ENCODE data around the gene AMTN.

Gene AMTN

GRCh38 chr4:70556856-70557255, 38.5 kb downstream of the AMTN start:
- Histone ChIP-seq H3K36me3 (ENCODE audit: control insufficient read depth, insufficient read depth, low read length) (no peaks in the 10 kb centered on the region), H3K27ac (ENCODE audit: insufficient read depth, low read depth, low read length, poor library complexity, severe bottlenecking) (no peak overlapping the region), H3K4me3 (ENCODE audit: insufficient read depth, low read depth, low read length) (no peak overlapping the region), H3K4me1 (ENCODE audit: control insufficient read depth, insufficient read depth, low read length) (no peaks in the 10 kb centered on the region), H3K27me3 (ENCODE audit: control insufficient read depth, insufficient read depth, low read length, poor library complexity, severe bottlenecking) (no peaks in the 10 kb centered on the region), H3K9me3 (ENCODE audit: control insufficient read depth, low read length) (no peaks in the 10 kb centered on the region)
- WGBS, 2 experiments, result 63% methylated on average over 1 of the region's 1 CpG; no CpG with 5 or more reads in 1 of the 2 experiments

GRCh38 chr4:70559211-70559830, 41.0 kb downstream of the AMTN start:
- Histone ChIP-seq H3K4me3 (ENCODE audit: insufficient read depth, low read depth, low read length) (no peak overlapping the region), H3K4me1 (ENCODE audit: control insufficient read depth, insufficient read depth, low read length) (no peaks in the 10 kb centered on the region), H3K9me3 (ENCODE audit: control insufficient read depth, low read length) (no peaks in the 10 kb centered on the region), H3K27me3 (ENCODE audit: control insufficient read depth, insufficient read depth, low read length, poor library complexity, severe bottlenecking) (no peaks in the 10 kb centered on the region), H3K27ac (ENCODE audit: insufficient read depth, low read depth, low read length, poor library complexity, severe bottlenecking) (no peak overlapping the region), H3K36me3 (ENCODE audit: control insufficient read depth, insufficient read depth, low read length) (no peaks in the 10 kb centered on the region)
- 27 to 38% methylated on average over 2 of the region's 2 CpGs for WGBS, 2 experiments

- Histone ChIP-seq H3K9me3 (ENCODE audit: control insufficient read depth, low read length) (no peaks in the 10 kb centered on the region), H3K4me1 (ENCODE audit: control insufficient read depth, insufficient read depth, low read length) (no peaks in the 10 kb centered on the region), H3K27me3 (ENCODE audit: control insufficient read depth, insufficient read depth, low read length, poor library complexity, severe bottlenecking) (no peaks in the 10 kb centered on the region), H3K4me3 (ENCODE audit: insufficient read depth, low read depth, low read length) (no peak overlapping the region), H3K36me3 (ENCODE audit: control insufficient read depth, insufficient read depth, low read length) (no peaks in the 10 kb centered on the region), H3K27ac (ENCODE audit: insufficient read depth, low read depth, low read length, poor library complexity, severe bottlenecking) (no peak overlapping the region)
- WGBS, 2 experiments, result 94 to 97% methylated on average over 1 of the region's 1 CpG
Measured at GRCh38 chr4:70559924-70560323, 41.6 kb downstream of the AMTN start.

- no peaks in the 10 kb centered on the region for H3K4me1 ChIP-seq (ENCODE audit: control insufficient read depth, insufficient read depth, low read length)
- H3K27ac ChIP-seq (ENCODE audit: insufficient read depth, low read depth, low read length, poor library complexity, severe bottlenecking), result no peak overlapping the region
- H3K27me3 ChIP-seq (ENCODE audit: control insufficient read depth, insufficient read depth, low read length, poor library complexity, severe bottlenecking), result no peaks in the 10 kb centered on the region
- 86 to 87% methylated on average over 8 of the region's 8 CpGs for WGBS, 2 experiments
- H3K9me3 ChIP-seq (ENCODE audit: control insufficient read depth, low read length), result no peaks in the 10 kb centered on the region
- no peak overlapping the region for H3K4me3 ChIP-seq (ENCODE audit: insufficient read depth, low read depth, low read length)
- H3K36me3 ChIP-seq (ENCODE audit: control insufficient read depth, insufficient read depth, low read length), result no peaks in the 10 kb centered on the region
Measured at GRCh38 chr4:70564033-70564432, 45.7 kb downstream of the AMTN start.

GRCh38 chr4:70570796-70571195, 52.4 kb downstream of the AMTN start:
- no peaks in the 10 kb centered on the region for H3K27me3 ChIP-seq (ENCODE audit: control insufficient read depth, insufficient read depth, low read length, poor library complexity, severe bottlenecking)
- WGBS, 2 experiments, result 95 to 97% methylated on average over 2 of the region's 2 CpGs
- H3K36me3 ChIP-seq (ENCODE audit: control insufficient read depth, insufficient read depth, low read length), result no peaks in the 10 kb centered on the region
- H3K4me1 ChIP-seq (ENCODE audit: control insufficient read depth, insufficient read depth, low read length), result no peaks in the 10 kb centered on the region
- no peak overlapping the region for H3K27ac ChIP-seq (ENCODE audit: insufficient read depth, low read depth, low read length, poor library complexity, severe bottlenecking)
- no peak overlapping the region for H3K4me3 ChIP-seq (ENCODE audit: insufficient read depth, low read depth, low read length)
- no peaks in the 10 kb centered on the region for H3K9me3 ChIP-seq (ENCODE audit: control insufficient read depth, low read length)

- Histone ChIP-seq H3K4me3 (ENCODE audit: insufficient read depth, low read depth, low read length) (no peak overlapping the region), H3K27me3 (ENCODE audit: control insufficient read depth, insufficient read depth, low read length, poor library complexity, severe bottlenecking) (no peaks in the 10 kb centered on the region), H3K4me1 (ENCODE audit: control insufficient read depth, insufficient read depth, low read length) (no peaks in the 10 kb centered on the region), H3K36me3 (ENCODE audit: control insufficient read depth, insufficient read depth, low read length) (no peaks in the 10 kb centered on the region), H3K9me3 (ENCODE audit: control insufficient read depth, low read length) (no peaks in the 10 kb centered on the region), H3K27ac (ENCODE audit: insufficient read depth, low read depth, low read length, poor library complexity, severe bottlenecking) (no peak overlapping the region)
- WGBS, 2 experiments, result 63 to 69% methylated on average over 2 of the region's 2 CpGs
Measured at GRCh38 chr4:70571772-70572171, 53.4 kb downstream of the AMTN start.

GRCh38 chr4:70575964-70576363, 57.6 kb downstream of the AMTN start:
- Histone ChIP-seq H3K9me3 (ENCODE audit: control insufficient read depth, low read length) (no peaks in the 10 kb centered on the region), H3K27ac (ENCODE audit: insufficient read depth, low read depth, low read length, poor library complexity, severe bottlenecking) (no peak overlapping the region), H3K4me3 (ENCODE audit: insufficient read depth, low read depth, low read length) (no peak overlapping the region), H3K36me3 (ENCODE audit: control insufficient read depth, insufficient read depth, low read length) (no peaks in the 10 kb centered on the region), H3K27me3 (ENCODE audit: control insufficient read depth, insufficient read depth, low read length, poor library complexity, severe bottlenecking) (no peaks in the 10 kb centered on the region), H3K4me1 (ENCODE audit: control insufficient read depth, insufficient read depth, low read length) (no peaks in the 10 kb centered on the region)

- H3K27ac ChIP-seq (ENCODE audit: insufficient read depth, low read depth, low read length, poor library complexity, severe bottlenecking), result no peak overlapping the region
- 89 to 90% methylated on average over 6 of the region's 6 CpGs for WGBS, 2 experiments
Measured at GRCh38 chr4:70577220-70577927, 59.0 kb downstream of the AMTN start.

GRCh38 chr4:70581980-70582379, 63.6 kb downstream of the AMTN start:
- 95% methylated on average over 2 of the region's 2 CpGs for WGBS, 2 experiments
- no peaks in the 10 kb centered on the region for H3K36me3 ChIP-seq (ENCODE audit: control insufficient read depth, insufficient read depth, low read length)
- no peak overlapping the region for H3K27ac ChIP-seq (ENCODE audit: insufficient read depth, low read depth, low read length, poor library complexity, severe bottlenecking)
- H3K4me3 ChIP-seq (ENCODE audit: insufficient read depth, low read depth, low read length), result no peak overlapping the region
- H3K27me3 ChIP-seq (ENCODE audit: control insufficient read depth, insufficient read depth, low read length, poor library complexity, severe bottlenecking), result no peaks in the 10 kb centered on the region
- no peaks in the 10 kb centered on the region for H3K4me1 ChIP-seq (ENCODE audit: control insufficient read depth, insufficient read depth, low read length)
- H3K9me3 ChIP-seq (ENCODE audit: control insufficient read depth, low read length), result no peaks in the 10 kb centered on the region

More at GRCh38 chr4:70577220-70577927, 59.0 kb downstream of the AMTN start:
- Histone ChIP-seq H3K4me1 (ENCODE audit: control insufficient read depth, insufficient read depth, low read length) (no peaks in the 10 kb centered on the region), H3K36me3 (ENCODE audit: control insufficient read depth, insufficient read depth, low read length) (no peaks in the 10 kb centered on the region), H3K27me3 (ENCODE audit: control insufficient read depth, insufficient read depth, low read length, poor library complexity, severe bottlenecking) (no peaks in the 10 kb centered on the region), H3K4me3 (ENCODE audit: insufficient read depth, low read depth, low read length) (no peak overlapping the region), H3K9me3 (ENCODE audit: control insufficient read depth, low read length) (no peaks in the 10 kb centered on the region)

All from ectodermal cell (in vitro differentiated cells).